ENCODE data around the gene NDUFS2. TPM values are rescaled to one million over a fixed set of nuclear protein-coding genes. Genes with fewer than 3 reads are reported as not detected.

The NDUFS2 gene
- total RNA-seq, 1 donor from 2014 or later: 131 TPM

GRCh38 chr1:161174911-161175310 lies 27.3 kb upstream of the NDUFS2 start:
- Histone ChIP-seq H3K27me3 (ENCODE audit: control insufficient read depth, insufficient read depth, low read length) (no peaks in the 10 kb centered on the region), H3K4me3 (ENCODE audit: low read depth, low read length) (no peak overlapping the region), H3K36me3 (ENCODE audit: control insufficient read depth, insufficient read depth, low read length) (peaks cover 21% of the 10 kb centered on the region)
- DNase-seq (ENCODE audit: low read depth) (no peak), FAIRE-seq (no peak)
- no peak for TF ChIP-seq CTCF (IDR thresholded peaks at IDR 0.05; ENCODE audit: insufficient read depth, low read length, severe bottlenecking)

GRCh38 chr1:161175771-161176453 lies 26.3 kb upstream of the NDUFS2 start:
- TF ChIP-seq CTCF (IDR thresholded peaks at IDR 0.05; ENCODE audit: insufficient read depth, low read length, severe bottlenecking): no peak
- peaks cover 20% of the 10 kb centered on the region for H3K36me3 ChIP-seq (ENCODE audit: control insufficient read depth, insufficient read depth, low read length)
- H3K27me3 ChIP-seq (ENCODE audit: control insufficient read depth, insufficient read depth, low read length): no peaks in the 10 kb centered on the region
- H3K4me3 ChIP-seq (ENCODE audit: low read depth, low read length): no peak overlapping the region
- DNase-seq (ENCODE audit: low read depth) (no peak), FAIRE-seq (no peak)

- peaks cover 17% of the 10 kb centered on the region for H3K36me3 ChIP-seq (ENCODE audit: control insufficient read depth, insufficient read depth, low read length)
- TF ChIP-seq CTCF (IDR thresholded peaks at IDR 0.05; ENCODE audit: insufficient read depth, low read length, severe bottlenecking): no peak
- FAIRE-seq (no peak), DNase-seq (ENCODE audit: low read depth) (no peak)
- no peaks in the 10 kb centered on the region for H3K27me3 ChIP-seq (ENCODE audit: control insufficient read depth, insufficient read depth, low read length)
- H3K4me3 ChIP-seq (ENCODE audit: low read depth, low read length): peak overlapping the region; percentile 92
Observed at GRCh38 chr1:161176468-161177111, 25.6 kb upstream of the NDUFS2 start.

- Histone ChIP-seq H3K27me3 (ENCODE audit: control insufficient read depth, insufficient read depth, low read length) (no peaks in the 10 kb centered on the region), H3K36me3 (ENCODE audit: control insufficient read depth, insufficient read depth, low read length) (peaks cover 15% of the 10 kb centered on the region), H3K4me3 (ENCODE audit: low read depth, low read length) (peak within 1 kb of the TSS; percentile 92)
- DNase-seq (ENCODE audit: low read depth) (peak; percentile 59), FAIRE-seq (no peak)
- peak; percentile 5 for TF ChIP-seq CTCF (IDR thresholded peaks at IDR 0.05; ENCODE audit: insufficient read depth, low read length, severe bottlenecking)
Observed at GRCh38 chr1:161177112-161177935, 24.8 kb upstream of the NDUFS2 start, which contains the start of gene B4GALT3. B4GALT3 (minus strand) TSS chr1:161177507; CDS start chr1:161176060, 1,447 bp downstream.

- no peak for FAIRE-seq
- H3K4me3 ChIP-seq (ENCODE audit: low read depth, low read length): peak overlapping the region; percentile 92
- H3K36me3 ChIP-seq (ENCODE audit: control insufficient read depth, insufficient read depth, low read length): peaks cover 14% of the 10 kb centered on the region
- no peak for DNase-seq (ENCODE audit: low read depth)
- H3K27me3 ChIP-seq (ENCODE audit: control insufficient read depth, insufficient read depth, low read length): no peaks in the 10 kb centered on the region
- TF ChIP-seq CTCF (IDR thresholded peaks at IDR 0.05; ENCODE audit: insufficient read depth, low read length, severe bottlenecking): no peak
Observed at GRCh38 chr1:161177936-161178244, 24.3 kb upstream of the NDUFS2 start.

All from bronchial epithelial cell (primary cell).